Stimulated activated CD4-positive, alpha-beta T cell treated with anti-CD3 and anti-CD28 coated beads, TNF-alpha, amount 100 ng/mL, for 48 hours (primary cell): ENCODE results near the gene KIF16B.
"Not testable (repeated sequence)": the region's sequence is repeated elsewhere in the genome, so short reads cannot be mapped to it uniquely, and the experiment has no call there.

ENCODE experiments used
- DNase-seq, 3 donors: peaks; one replicate each; pipeline ENCODE4 v3.0.0-alpha.2; 2020; ENCODE audit warnings: low read depth in 3 of 3

The KIF16B gene

GRCh38 chr20:16260911-16261310 lies 312.3 kb downstream of the KIF16B start:
- no peak for DNase-seq

DNA sequence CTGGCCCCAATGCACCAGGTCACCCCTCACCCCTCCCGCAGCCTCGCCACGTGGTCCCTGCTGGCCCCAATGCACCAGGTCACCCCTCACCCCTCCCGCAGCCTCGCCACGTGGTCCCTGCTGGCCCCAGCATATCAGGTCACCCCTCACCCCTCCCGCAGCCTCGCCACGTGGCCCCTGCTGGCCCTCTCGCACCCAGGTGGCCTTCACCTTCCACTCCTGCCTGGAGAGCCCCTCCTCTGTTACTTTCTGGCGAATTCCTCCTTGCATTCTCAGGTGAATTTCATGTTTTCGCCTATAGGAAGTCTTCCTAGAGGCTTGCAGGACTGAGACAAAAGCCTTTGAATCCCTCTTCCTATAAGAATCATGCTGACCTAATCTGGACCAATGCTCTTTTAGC lies 313.1 kb downstream of the KIF16B start:
- DNase-seq: not testable (repeated sequence)

- DNase-seq: no peak
Observed at GRCh38 chr20:16258766-16259165, 314.5 kb downstream of the KIF16B start.

DNA sequence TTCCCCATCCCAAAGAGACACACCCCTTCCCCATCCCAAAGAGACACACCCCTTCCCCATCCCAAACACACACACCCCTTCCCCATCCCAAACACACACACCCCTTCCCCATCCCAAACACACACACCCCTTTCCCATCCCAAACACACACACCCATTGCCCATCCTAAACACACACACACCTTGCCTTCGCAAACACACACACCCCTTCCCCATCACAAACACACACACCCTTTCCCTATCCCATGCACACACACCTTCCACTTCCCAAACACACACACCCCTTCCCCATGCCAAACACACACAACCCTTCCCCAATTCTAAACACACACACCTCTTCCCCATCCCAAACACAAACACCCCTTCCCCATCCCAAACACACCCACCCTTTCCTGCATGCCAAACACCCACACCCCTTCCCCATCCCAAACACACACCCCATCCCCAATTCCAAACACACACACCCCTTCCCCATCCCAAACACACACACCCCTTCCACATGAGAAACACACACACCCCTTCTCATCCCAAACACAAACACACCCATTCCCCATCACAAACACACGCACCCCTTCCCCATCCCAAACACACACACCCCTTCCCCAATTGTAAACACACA lies 315.3 kb downstream of the KIF16B start:
- DNase-seq: no peak

- DNase-seq: no peak
Observed at GRCh38 chr20:16257021-16257420, 316.2 kb downstream of the KIF16B start.

DNA sequence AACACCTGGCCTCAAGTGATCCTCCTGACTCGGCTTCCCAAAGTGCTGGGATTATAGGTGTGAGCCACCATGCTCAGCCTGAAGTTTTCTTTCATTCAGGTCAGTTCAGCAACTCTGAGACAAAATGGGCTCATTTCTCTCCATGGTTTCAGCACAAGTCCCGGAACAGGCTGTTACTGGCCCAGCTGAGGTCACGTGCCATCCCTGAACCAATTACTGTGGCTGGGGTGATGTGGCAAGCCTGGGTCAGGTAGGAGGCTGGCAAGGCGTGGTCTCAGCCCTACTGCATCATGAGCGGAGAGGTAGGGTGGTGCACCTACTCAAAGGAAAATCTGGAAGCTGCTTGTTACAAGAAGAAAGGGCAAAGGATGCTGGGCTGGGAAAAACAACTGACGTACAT lies 326.4 kb downstream of the KIF16B start:
- DNase-seq: no peak

- no peak for DNase-seq
Observed at GRCh38 chr20:16246291-16246690, 327.0 kb downstream of the KIF16B start.

DNA sequence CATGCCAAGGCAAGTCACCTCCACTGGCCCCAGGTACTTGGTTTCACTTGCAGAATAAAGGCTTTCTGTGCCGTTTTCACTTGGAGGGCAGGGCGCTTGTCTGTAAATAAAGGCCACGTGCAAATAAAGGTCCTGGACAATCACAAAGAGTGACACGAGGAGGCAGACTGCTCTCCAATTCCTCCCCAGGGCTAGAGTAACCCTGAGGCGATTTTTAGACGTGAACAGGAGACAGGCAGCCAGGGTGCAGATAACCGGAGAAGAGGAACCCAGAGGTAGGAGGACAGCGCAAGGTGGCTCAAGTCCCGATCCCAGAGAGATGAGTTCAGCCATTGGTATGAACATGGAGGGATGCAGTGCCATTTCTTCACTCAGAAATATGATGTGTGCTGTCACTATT lies 327.4 kb downstream of the KIF16B start:
- DNase-seq: no peak

DNA sequence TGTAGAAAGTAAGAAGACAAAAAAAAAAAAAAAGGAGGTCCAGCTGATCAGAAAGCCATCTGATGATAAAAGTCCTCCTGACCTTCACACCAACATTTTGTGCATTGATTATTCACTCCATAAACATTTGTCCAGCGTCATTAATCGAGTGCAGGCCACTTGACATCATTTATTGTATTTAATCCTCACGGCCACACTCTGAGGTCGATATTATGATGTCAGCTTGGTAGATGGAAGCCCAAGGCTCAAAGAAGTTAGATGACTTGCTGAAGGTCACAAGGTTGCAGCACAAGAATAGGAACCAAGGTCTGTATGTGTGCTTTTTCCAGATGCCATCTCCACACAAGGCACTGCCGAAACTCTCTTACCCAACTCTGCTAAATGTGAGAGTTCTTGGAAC lies 328.4 kb downstream of the KIF16B start:
- no peak for DNase-seq

GRCh38 chr20:16243470-16243869 lies 329.8 kb downstream of the KIF16B start:
- DNase-seq: no peak

DNA sequence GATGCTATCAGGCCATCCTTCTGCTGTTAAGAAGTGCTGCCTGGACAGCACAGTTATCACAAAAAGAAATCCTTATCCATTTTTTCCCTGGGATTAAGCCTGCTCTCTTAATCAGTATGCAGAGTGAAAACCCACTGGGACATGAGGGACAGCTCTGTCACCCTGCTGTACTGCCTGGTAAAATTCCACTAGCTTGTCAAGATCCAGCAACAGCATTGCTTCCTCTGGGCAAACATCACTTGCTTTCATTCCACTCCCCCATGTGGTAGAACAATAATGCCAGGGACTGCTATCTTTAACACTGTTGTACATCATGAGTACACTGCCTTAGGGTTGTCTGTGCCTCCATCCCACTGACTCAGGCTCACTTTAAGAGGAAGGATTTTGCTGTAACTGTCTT lies 331.3 kb downstream of the KIF16B start:
- DNase-seq: no peak

- DNase-seq: no peak
Observed at GRCh38 chr20:16240355-16240754, 332.9 kb downstream of the KIF16B start.

DNA sequence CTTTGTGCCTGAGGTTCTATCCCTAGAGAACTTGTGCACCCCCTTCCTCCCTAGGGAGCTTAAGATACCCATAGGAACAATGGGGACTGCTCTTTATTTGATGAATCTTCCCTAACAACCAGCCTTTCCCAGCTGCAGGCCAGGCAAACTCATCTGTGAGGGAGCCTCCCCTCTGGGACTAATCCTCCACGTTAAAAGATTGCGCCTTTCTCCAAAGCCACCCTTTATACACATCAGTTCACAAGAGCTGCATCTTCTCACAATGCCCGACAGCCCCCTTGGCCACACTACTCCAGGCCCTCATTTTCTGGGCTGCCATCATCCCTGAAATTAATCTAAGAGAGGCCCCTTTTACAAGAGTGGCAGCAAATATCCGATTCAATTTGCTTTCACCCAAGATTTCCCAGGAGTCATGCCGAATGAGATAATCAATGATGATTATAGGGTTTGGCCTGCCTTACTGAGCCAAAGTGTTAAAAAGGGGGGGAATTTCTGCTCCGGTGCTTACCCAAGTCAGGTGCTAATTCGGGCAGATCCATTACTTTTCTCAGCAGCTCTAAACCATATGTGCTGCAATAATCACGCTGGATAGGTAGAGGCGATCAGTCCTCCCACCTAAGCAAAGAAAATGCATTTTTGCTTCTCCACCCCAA lies 336.5 kb downstream of the KIF16B start:
- DNase-seq: no peak

DNA sequence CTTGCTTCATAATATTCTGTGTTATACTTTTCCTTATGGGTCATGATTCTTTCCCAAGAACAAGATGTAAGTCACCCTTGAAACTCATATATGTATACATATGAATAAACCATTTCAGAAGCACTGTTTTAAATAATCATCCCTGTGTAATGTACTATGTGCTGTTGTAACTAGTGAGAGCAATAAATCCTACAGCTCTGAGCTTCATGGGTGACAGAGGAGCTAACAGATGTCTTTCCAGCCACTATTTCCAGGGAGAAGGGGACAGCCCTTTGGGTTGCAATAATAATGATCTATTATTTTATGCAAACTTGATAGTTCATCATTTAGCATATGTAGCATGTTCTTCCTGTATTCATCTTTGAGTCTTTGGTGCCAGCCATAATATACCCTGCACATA lies 342.8 kb downstream of the KIF16B start:
- no peak for DNase-seq

DNA sequence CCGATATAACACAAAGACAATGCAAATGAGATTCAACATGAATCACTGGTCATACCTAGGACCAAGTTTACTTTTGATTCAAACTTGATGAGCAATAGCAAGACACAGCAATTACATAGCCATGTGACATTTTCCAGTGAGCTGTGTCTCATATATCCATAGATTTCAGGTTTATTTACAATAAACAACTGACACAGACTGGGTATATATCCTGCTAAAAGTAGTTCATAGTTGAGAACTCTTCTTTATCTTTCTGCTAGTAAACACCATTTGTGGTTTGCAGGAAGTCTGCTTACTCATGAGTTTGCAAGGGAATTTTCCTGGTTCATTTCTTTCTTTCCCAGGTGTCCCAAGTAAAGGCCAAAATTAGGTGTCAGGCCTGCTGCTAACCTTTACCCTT lies 343.4 kb downstream of the KIF16B start:
- DNase-seq: no peak

GRCh38 chr20:16228722-16229121 lies 344.5 kb downstream of the KIF16B start:
- DNase-seq: no peak

GRCh38 chr20:16226961-16227360 lies 346.3 kb downstream of the KIF16B start:
- DNase-seq: not testable (repeated sequence)

DNA sequence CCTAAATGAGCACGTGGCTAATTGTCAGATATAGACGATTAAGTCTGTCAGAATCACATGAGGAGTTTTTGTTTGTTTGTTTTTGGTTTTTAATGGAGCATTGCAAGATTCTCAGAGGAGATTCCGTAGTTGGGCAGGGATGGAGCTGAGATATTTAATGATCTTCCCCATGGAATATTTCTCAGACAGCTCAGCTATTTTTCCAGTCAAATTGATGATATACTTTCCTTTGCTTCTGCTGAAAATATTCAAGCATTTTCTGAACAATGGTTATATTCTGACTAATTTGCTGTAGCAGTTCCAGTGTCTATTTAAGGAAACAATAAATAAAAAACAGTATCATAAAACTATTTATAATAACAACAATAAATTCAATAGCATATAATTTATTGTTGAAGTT lies 348.4 kb downstream of the KIF16B start:
- no peak for DNase-seq

DNA sequence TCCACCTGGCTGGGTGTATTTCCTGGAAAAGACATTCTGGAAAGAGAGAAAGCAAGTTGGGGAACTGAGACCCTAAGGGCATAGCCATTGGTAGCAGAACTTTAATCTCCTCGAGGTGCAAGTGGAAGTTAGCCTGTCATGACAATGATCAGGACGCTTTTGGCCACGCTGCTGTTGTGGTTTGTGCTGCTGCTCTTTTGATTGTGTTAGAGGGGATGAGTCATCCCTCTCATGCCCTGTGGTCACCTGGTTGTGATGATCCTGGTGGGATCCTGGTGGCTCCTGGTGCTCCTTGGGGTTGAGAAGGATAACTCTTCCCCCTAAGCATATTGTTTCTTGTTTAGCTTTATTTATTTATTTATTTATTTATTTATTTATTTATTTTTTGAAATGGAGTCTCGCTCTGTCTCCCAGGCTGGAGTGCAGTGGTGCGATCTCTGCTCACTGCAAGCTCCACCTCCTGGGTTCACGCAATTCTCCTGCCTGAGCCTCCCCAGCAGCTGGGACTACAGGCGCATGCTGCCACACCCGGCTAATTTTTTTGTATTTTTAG lies 350.3 kb downstream of the KIF16B start:
- no peak for DNase-seq
